Naive thymus-derived CD8-positive, alpha-beta T cell (primary cell): ENCODE data around the gene LRRC4. TPM values are rescaled to one million over a fixed set of nuclear protein-coding genes. Genes with fewer than 3 reads are reported as not detected.

Experiments
- ATAC-seq, 2 donors: fragments of 150-1000 bp; cut with Tn5 transposase in 1 of 2; sonication (Bioruptor Pico), chemical (Tn5 transposase) in 1 of 2; 1 replicate in 1 of 2; 2 replicates in 1 of 2; pipeline ENCODE4 v1.10.0; 2021; ENCODE audit warnings: mild to moderate bottlenecking in 2 of 2, moderate library complexity in 2 of 2
- POLR2A ChIA-PET: fragments of 350-600 bp; sonication (Branson Sonifier 250); formaldehyde crosslinking; loops from one replicate; lab custom pipeline; 2021; ENCODE audit warnings: antibody characterized with exemption; lab: Charles Lee
- DNase-seq, 10 donors: peaks; one replicate each; pipeline versions ENCODE4 v3.0.0 to v3.0.0-alpha.2; 2020 to 2022
- H3K27ac Mint-ChIP-seq, 10 donors: one replicate each; pipeline ENCODE4 v1.8.0; 2020 to 2022; ENCODE audit warnings: mild to moderate bottlenecking in 10 of 10, mixed read lengths in 10 of 10, moderate library complexity in 4 of 10, inconsistent platforms in 1 of 10
- H3K27me3 Mint-ChIP-seq, 5 donors: one replicate each; pipeline ENCODE4 v1.8.0; 2021 to 2022; ENCODE audit warnings: mixed read lengths in 5 of 5
- H3K36me3 Mint-ChIP-seq, 3 donors: one replicate each; pipeline ENCODE4 v1.8.0; 2020 to 2022; ENCODE audit warnings: mixed read lengths in 3 of 3, mild to moderate bottlenecking in 2 of 3, inconsistent platforms in 1 of 3
- H3K4me1 Mint-ChIP-seq, 4 donors: one replicate each; pipeline ENCODE4 v1.8.0; 2021 to 2022; ENCODE audit warnings: mixed read lengths in 4 of 4
- H3K4me3 Mint-ChIP-seq, 10 donors: one replicate each; pipeline ENCODE4 v1.8.0; 2020 to 2022; ENCODE audit warnings: mild to moderate bottlenecking in 10 of 10, mixed read lengths in 10 of 10, moderate library complexity in 6 of 10, inconsistent platforms in 1 of 10
- H3K9me3 Mint-ChIP-seq, 9 donors: one replicate each; pipeline ENCODE4 v1.8.0; 2020 to 2022; ENCODE audit warnings: mixed read lengths in 9 of 9, mild to moderate bottlenecking in 3 of 9, inconsistent platforms in 1 of 9, moderate library complexity in 1 of 9
- polyA plus RNA-seq, 3 donors: library from polyadenylated mRNA; unstranded; fragments of 300-500 nt; fragmentation: Illumina TruSeq; gene quantifications; one replicate each; pipeline ENCODE4 v1.2.3, GENCODE V29; 2021
- total RNA-seq, 8 experiments: library from RNA in 2 of 8; stranded (reverse) in 2 of 8; gene quantifications; one replicate each; pipeline ENCODE4 v1.2.3 and lab custom pipeline; 2021 to 2026

Gene LRRC4
- total and polyA plus RNA-seq, 5 experiments from 2014 or later, result 0.15 to 0.22 TPM; not detected in 3

GRCh38 chr7:127997226-127997922 is 33.9 kb downstream of the LRRC4 start:
- peaks cover 4 to 50% (median 14%) of the 10 kb centered on the region in 3 donors for H3K36me3 Mint-ChIP-seq
- ATAC-seq (no peak), DNase-seq (no peak)
- POLR2A ChIA-PET, result no interaction called here
- H3K4me3 Mint-ChIP-seq, result no peak overlapping the region
- H3K27ac Mint-ChIP-seq, result peak overlapping the region in 1 of 10 donors; percentile 19
- no peaks in the 10 kb centered on the region for H3K27me3 Mint-ChIP-seq
- H3K4me1 Mint-ChIP-seq, result peaks cover 5 to 17% (median 7%) of the 10 kb centered on the region in 4 donors
- no peaks in the 10 kb centered on the region for H3K9me3 Mint-ChIP-seq

GRCh38 chr7:127996253-127997071 is 34.8 kb downstream of the LRRC4 start:
- no peak overlapping the region for H3K4me3 Mint-ChIP-seq
- POLR2A ChIA-PET, result no interaction called here
- H3K27me3 Mint-ChIP-seq, result no peaks in the 10 kb centered on the region
- H3K9me3 Mint-ChIP-seq, result no peaks in the 10 kb centered on the region
- H3K27ac Mint-ChIP-seq, result no peak overlapping the region
- no peak for DNase-seq
- no peak for ATAC-seq
- H3K4me1 Mint-ChIP-seq, result peaks cover 5 to 11% (median 5%) of the 10 kb centered on the region in 4 donors
- peaks cover 6 to 56% (median 22%) of the 10 kb centered on the region in 3 donors for H3K36me3 Mint-ChIP-seq

GRCh38 chr7:127995881-127996215 is 35.4 kb downstream of the LRRC4 start:
- H3K4me3 Mint-ChIP-seq, result no peak overlapping the region
- POLR2A ChIA-PET, result no interaction called here
- H3K36me3 Mint-ChIP-seq, result peaks cover 6 to 62% (median 28%) of the 10 kb centered on the region in 3 donors
- ATAC-seq, result no peak
- no peaks in the 10 kb centered on the region for H3K9me3 Mint-ChIP-seq
- H3K27me3 Mint-ChIP-seq, result no peaks in the 10 kb centered on the region
- no peak overlapping the region for H3K27ac Mint-ChIP-seq
- no peak for DNase-seq
- H3K4me1 Mint-ChIP-seq, result peaks cover 5 to 11% (median 5%) of the 10 kb centered on the region in 4 donors

GRCh38 chr7:127995156-127995880 is 35.9 kb downstream of the LRRC4 start:
- no peak for ATAC-seq
- POLR2A ChIA-PET, result no interaction called here
- H3K9me3 Mint-ChIP-seq, result no peaks in the 10 kb centered on the region
- no peak overlapping the region for H3K4me3 Mint-ChIP-seq
- no peak overlapping the region for H3K27ac Mint-ChIP-seq
- DNase-seq, result no peak
- no peaks in the 10 kb centered on the region for H3K27me3 Mint-ChIP-seq
- H3K4me1 Mint-ChIP-seq, result peaks cover 5 to 11% (median 5%) of the 10 kb centered on the region in 4 donors
- peaks cover 6 to 65% (median 30%) of the 10 kb centered on the region in 3 donors for H3K36me3 Mint-ChIP-seq

- no peaks in the 10 kb centered on the region for H3K27me3 Mint-ChIP-seq
- no peak overlapping the region for H3K27ac Mint-ChIP-seq
- peaks cover 6 to 71% (median 30%) of the 10 kb centered on the region in 3 donors for H3K36me3 Mint-ChIP-seq
- peaks cover 2 to 7% (median 5%) of the 10 kb centered on the region in 4 donors for H3K4me1 Mint-ChIP-seq
- no peak overlapping the region for H3K4me3 Mint-ChIP-seq
- ATAC-seq, result no peak
- DNase-seq, result no peak
- POLR2A ChIA-PET, result no interaction called here
- H3K9me3 Mint-ChIP-seq, result no peaks in the 10 kb centered on the region
Observed at GRCh38 chr7:127993987-127994386, 37.2 kb downstream of the LRRC4 start.

- H3K9me3 Mint-ChIP-seq, result no peaks in the 10 kb centered on the region
- ATAC-seq (no peak), DNase-seq (no peak)
- peaks cover 6 to 71% (median 30%) of the 10 kb centered on the region in 3 donors for H3K36me3 Mint-ChIP-seq
- no peak overlapping the region for H3K4me3 Mint-ChIP-seq
- H3K27me3 Mint-ChIP-seq, result no peaks in the 10 kb centered on the region
- POLR2A ChIA-PET, result no interaction called here
- H3K27ac Mint-ChIP-seq, result no peak overlapping the region
- H3K4me1 Mint-ChIP-seq, result peaks cover 1 to 7% (median 3%) of the 10 kb centered on the region in 4 donors
Observed at GRCh38 chr7:127993317-127993716, 37.9 kb downstream of the LRRC4 start.

GRCh38 chr7:127988751-127989150 is 42.5 kb downstream of the LRRC4 start:
- POLR2A ChIA-PET, result no interaction called here
- Mint-ChIP-seq H3K27ac (peak overlapping the region in 1 of 10 donors; percentile 29), H3K4me1 (peaks cover 0 to 8% (median 2%) of the 10 kb centered on the region in 4 donors), H3K9me3 (no peaks in the 10 kb centered on the region), H3K4me3 (no peak overlapping the region), H3K36me3 (peaks cover 6 to 56% (median 29%) of the 10 kb centered on the region in 3 donors), H3K27me3 (no peaks in the 10 kb centered on the region)
- no peak for ATAC-seq
- DNase-seq, result no peak

- POLR2A ChIA-PET, result no interaction called here
- H3K4me3 Mint-ChIP-seq, result no peak overlapping the region
Observed at GRCh38 chr7:127986581-127987521, 44.4 kb downstream of the LRRC4 start.

GRCh38 chr7:127983804-127984332 is 47.4 kb downstream of the LRRC4 start:
- DNase-seq (no peak), ATAC-seq (no peak)
- Mint-ChIP-seq H3K27me3 (no peaks in the 10 kb centered on the region), H3K27ac (no peak overlapping the region), H3K36me3 (peaks cover 7 to 25% (median 9%) of the 10 kb centered on the region in 3 donors), H3K4me1 (peaks cover 18 to 29% (median 27%) of the 10 kb centered on the region in 4 donors), H3K4me3 (no peak overlapping the region), H3K9me3 (peaks cover 0 to 8% (median 7%) of the 10 kb centered on the region in 9 donors)
- POLR2A ChIA-PET, result no interaction called here

More at GRCh38 chr7:127986581-127987521, 44.4 kb downstream of the LRRC4 start:
- Mint-ChIP-seq H3K36me3 (peaks cover 0 to 38% (median 14%) of the 10 kb centered on the region in 3 donors), H3K27me3 (no peaks in the 10 kb centered on the region), H3K4me1 (peaks cover 5 to 15% (median 9%) of the 10 kb centered on the region in 4 donors), H3K9me3 (no peaks in the 10 kb centered on the region), H3K27ac (peak overlapping the region in 1 of 10 donors; percentile 57)
- no peak for ATAC-seq
- no peak for DNase-seq

GRCh38 chr7:127981965-127982364 is 49.3 kb downstream of the LRRC4 start:
- DNase-seq (peak in 1 of 10 donors; percentile 14), ATAC-seq (no peak)
- POLR2A ChIA-PET, result no interaction called here
- Mint-ChIP-seq H3K4me3 (peak overlapping the region in 1 of 10 donors; percentile 5), H3K4me1 (peaks cover 23 to 29% (median 27%) of the 10 kb centered on the region in 4 donors), H3K36me3 (peaks cover 24 to 38% (median 26%) of the 10 kb centered on the region in 3 donors), H3K9me3 (peaks cover 8 to 27% (median 22%) of the 10 kb centered on the region in 9 donors), H3K27ac (peak overlapping the region in 1 of 10 donors; percentile 6), H3K27me3 (no peaks in the 10 kb centered on the region)

- Mint-ChIP-seq H3K27me3 (no peaks in the 10 kb centered on the region), H3K9me3 (peaks cover 8 to 31% (median 22%) of the 10 kb centered on the region in 9 donors), H3K36me3 (peaks cover 26 to 45% (median 35%) of the 10 kb centered on the region in 3 donors), H3K4me1 (peaks cover 23 to 29% (median 27%) of the 10 kb centered on the region in 4 donors), H3K4me3 (no peak overlapping the region), H3K27ac (peak overlapping the region in 3 of 10 donors; percentile 11 to 63 (median 48))
- POLR2A ChIA-PET, result no interaction called here
- ATAC-seq, result no peak
- no peak for DNase-seq
Observed at GRCh38 chr7:127980901-127981300, 50.3 kb downstream of the LRRC4 start.
